SH-SY5Y (cell line): ENCODE results near the gene SPAST.

Experiments
- GATA2 ChIP-seq: IDR thresholded peaks from 2 replicates; pipeline ENCODE4 v1.6.1; 2011; ENCODE audit warnings: mild to moderate bottlenecking, low read depth, low read length
- GATA3 ChIP-seq: IDR thresholded peaks from 2 replicates; pipeline ENCODE4 v1.6.1; 2011; ENCODE audit warnings: low read depth, mild to moderate bottlenecking, low read length, moderate library complexity

DNA sequence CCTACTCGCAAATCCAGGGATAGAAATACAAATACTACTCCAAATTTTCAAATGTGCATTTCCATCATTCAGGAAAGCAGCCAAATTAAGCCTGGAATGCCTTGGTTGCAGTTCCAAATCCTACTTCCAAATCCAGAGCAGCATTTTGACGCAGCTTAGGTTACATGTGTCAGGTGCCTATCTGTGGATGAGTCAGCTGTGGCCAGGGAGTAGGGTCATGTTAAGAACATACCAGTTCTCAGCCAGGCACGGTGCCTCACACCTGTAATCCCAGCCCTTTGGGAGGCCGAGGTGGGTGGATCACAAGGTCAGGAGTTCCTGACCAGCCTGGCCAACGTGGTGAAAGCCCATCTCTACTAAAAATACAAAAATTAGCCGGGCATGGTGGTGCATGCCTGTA, 119.3 kb downstream of the SPAST start:
- TF ChIP-seq GATA2 (no peak), GATA3 (no peak)
